Measurements from ENCODE around the gene ULK4. TPM values are rescaled to one million over a fixed set of nuclear protein-coding genes. Genes with fewer than 3 reads are reported as not detected.

Gene ULK4
- total and polyA plus RNA-seq, 2 of the 8 experiments (the other 6 are each of a cell fraction or from before 2014, with no cell fraction given), result 3.0 to 10.8 TPM

- no peak overlapping the region for H2AFZ ChIP-seq (ENCODE audit: low read length)
- H3K4me3 ChIP-seq (ENCODE audit: extremely low read depth in 1 of 4, insufficient read depth in 2 of 4, low read depth in 3 of 4, low read length in 4 of 4), result no peak overlapping the region
- H3K27me3 ChIP-seq (replicated peaks in 1 of 4; ENCODE audit: control insufficient read depth in 3 of 4, extremely low read depth in 1 of 4, insufficient read depth in 3 of 4, low read length in 3 of 4), result no peaks in the 10 kb centered on the region
- ChIA-PET CTCF (ENCODE audit: partially characterized antibody) (interaction anchor here (1.0 to 1.2 kb wide), 2 partner anchors 10 to 11 kb away, joined by 4 read pairs; no protein-coding TSS in a partner anchor), POLR2A (ENCODE audit: partially characterized antibody) (no interaction called here)
- no peak overlapping the region for H2AK5ac ChIP-seq (ENCODE audit: low read depth, low read length)
- H2BK5ac ChIP-seq (ENCODE audit: low read depth, low read length), result no peak overlapping the region
- H2BK12ac ChIP-seq (ENCODE audit: low read depth, low read length), result no peak overlapping the region
- no peaks in the 10 kb centered on the region for H4K20me1 ChIP-seq (replicated peaks in 1 of 2; ENCODE audit: control insufficient read depth in 1 of 2, insufficient read depth in 2 of 2, low read length in 2 of 2)
- no peak overlapping the region for H4K5ac ChIP-seq (ENCODE audit: insufficient read length, low read depth, low read length)
- no peaks in the 10 kb centered on the region for H3K36me3 ChIP-seq (ENCODE audit: control insufficient read depth in 2 of 4, insufficient read depth in 4 of 4, low read length in 3 of 4)
- TF ChIP-seq MAFK (IDR thresholded peaks at IDR 0.05; ENCODE audit: low read depth, low read length) (no peak), POU5F1 (IDR thresholded peaks at IDR 0.05; ENCODE audit: low read depth, low read length) (no peak), SP1 (IDR thresholded peaks at IDR 0.05; ENCODE audit: low read depth, low read length) (no peak), E2F6 (IDR thresholded peaks at IDR 0.05) (no peak), RXRA (IDR thresholded peaks at IDR 0.05; ENCODE audit: insufficient read depth, low read depth, low read length) (no peak), GTF2F1 (IDR thresholded peaks at IDR 0.05; ENCODE audit: borderline replicate concordance, low read depth, low read length) (no peak), JUN (IDR thresholded peaks at IDR 0.05; ENCODE audit: low read depth, low read length) (no peak), SIRT6 (IDR thresholded peaks at IDR 0.05; ENCODE audit: low read length) (no peak), CHD2 (IDR thresholded peaks at IDR 0.05; ENCODE audit: low read length) (no peak), SUZ12 (IDR thresholded peaks at IDR 0.05; ENCODE audit: low read length) (no peak), TEAD4 (IDR thresholded peaks at IDR 0.05; ENCODE audit: low read depth, low read length) (no peak), EP300 (IDR thresholded peaks at IDR 0.05; ENCODE audit: borderline replicate concordance in 1 of 2, low read depth in 2 of 2, low read length in 2 of 2) (no peak), KDM1A (IDR thresholded peaks at IDR 0.05; ENCODE audit: borderline replicate concordance, low read length) (no peak)
- no peaks in the 10 kb centered on the region for H3K4me1 ChIP-seq (replicated peaks in 1 of 4; ENCODE audit: control insufficient read depth in 3 of 4, insufficient read depth in 4 of 4, low read length in 3 of 4)
- H4K91ac ChIP-seq (replicated peaks; ENCODE audit: insufficient read length, low read length), result no peak overlapping the region
- H3K9ac ChIP-seq (replicated peaks in 1 of 4; ENCODE audit: extremely low read depth in 1 of 4, low read depth in 3 of 4, low read length in 3 of 4), result no peak overlapping the region
- no peak overlapping the region for H3K14ac ChIP-seq (ENCODE audit: insufficient read length)
- no peak overlapping the region for H3K18ac ChIP-seq (ENCODE audit: extremely low read depth, low read length)
- H3K79me2 ChIP-seq (ENCODE audit: control insufficient read depth in 1 of 2, insufficient read depth in 2 of 2, low read length in 2 of 2), result no peaks in the 10 kb centered on the region
- no peak for FAIRE-seq
- no peak overlapping the region for H3K4ac ChIP-seq (replicated peaks; ENCODE audit: insufficient read length, low read depth, low read length)
- no peaks in the 10 kb centered on the region for H3K79me1 ChIP-seq (ENCODE audit: low read depth, low read length)
- no peak for DNase-seq (ENCODE audit: low read depth in 1 of 2, low spot score in 2 of 2)
- H3K56ac ChIP-seq (replicated peaks; ENCODE audit: insufficient read length, low read depth, low read length), result no peak overlapping the region
- H2BK20ac ChIP-seq (ENCODE audit: low read length), result no peak overlapping the region
- H3K9me3 ChIP-seq (ENCODE audit: insufficient read depth in 2 of 2, low read depth in 1 of 2, low read length in 1 of 2), result no peaks in the 10 kb centered on the region
- H3K27ac ChIP-seq (ENCODE audit: low read depth, low read length), result no peak overlapping the region
- WGBS, 2 experiments (ENCODE audit: extremely low coverage in 1 of 2, insufficient coverage in 1 of 2, insufficient read length in 1 of 2, insufficient replicate concordance in 2 of 2, low coverage in 1 of 2, low lambda C conversion rate in 2 of 2, missing lambda C conversion rate in 1 of 2), result 92% methylated on average over 4 of the region's 4 CpGs; no CpG with 5 or more reads in 1 of the 2 experiments
- no peaks in the 10 kb centered on the region for H3K23me2 ChIP-seq (ENCODE audit: low read depth, low read length)
- no peak overlapping the region for H2BK120ac ChIP-seq (replicated peaks; ENCODE audit: low read depth, low read length)
- no peak overlapping the region for H3K23ac ChIP-seq (ENCODE audit: insufficient read length)
- H2BK15ac ChIP-seq (ENCODE audit: low read length), result no peak overlapping the region
- no peak overlapping the region for H4K8ac ChIP-seq (ENCODE audit: extremely low read depth, insufficient read depth, low read length)
- no peak overlapping the region for H3K4me2 ChIP-seq (ENCODE audit: insufficient read depth in 1 of 2, low read depth in 2 of 2, low read length in 2 of 2)
These were observed 321.8 kb downstream of the ULK4 start for GRCh38 chr3:41640076-41640475.

Measured in H1 (cell line).